ENCODE data around the gene C5orf52. TPM values are rescaled to one million over a fixed set of nuclear protein-coding genes. Genes with fewer than 3 reads are reported as not detected.

Gene C5orf52
- polyA plus RNA-seq, 2 of the 4 experiments (the other 2 are of a cell fraction), result not detected

DNA sequence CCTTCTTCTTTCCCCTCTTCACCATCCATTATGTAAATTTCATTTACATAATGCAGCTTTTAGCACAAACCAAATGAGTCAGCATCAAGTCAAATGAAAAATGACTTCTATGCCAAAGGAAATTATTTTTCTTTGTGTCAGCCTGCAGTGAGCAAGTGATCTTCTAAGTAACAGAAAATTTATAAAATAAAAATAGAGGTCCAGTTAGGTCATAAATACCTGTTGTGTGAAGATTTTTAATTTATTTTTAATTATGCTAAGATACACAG lies 43.2 kb downstream of the C5orf52 start:
- Histone ChIP-seq H3K27ac (no peak overlapping the region), H3K4me1 (peaks cover 5% of the 10 kb centered on the region; the same call in 2 of the 3 replicates), H3K9me3 (no peaks in the 10 kb centered on the region), H3K4me3 (no peak overlapping the region), H3K4me2 (no peak overlapping the region)
- no peak for DNase-seq (ENCODE audit: low read depth in 1 of 2, low spot score in 1 of 2)
- POLR2A ChIA-PET, result no interaction called here
- no peak for FAIRE-seq
- TF ChIP-seq, protein P1, sequence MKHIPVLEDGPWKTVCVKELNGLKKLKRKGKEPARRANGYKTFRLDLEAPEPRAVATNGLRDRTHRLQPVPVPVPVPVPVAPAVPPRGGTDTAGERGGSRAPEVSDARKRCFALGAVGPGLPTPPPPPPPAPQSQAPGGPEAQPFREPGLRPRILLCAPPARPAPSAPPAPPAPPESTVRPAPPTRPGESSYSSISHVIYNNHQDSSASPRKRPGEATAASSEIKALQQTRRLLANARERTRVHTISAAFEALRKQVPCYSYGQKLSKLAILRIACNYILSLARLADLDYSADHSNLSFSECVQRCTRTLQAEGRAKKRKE (CRISPR knock-in tag; IDR thresholded peaks at IDR 0.05; ENCODE audit: low read depth), result no peak
- no peak for TF ChIP-seq KDM5A (IDR thresholded peaks at IDR 0.05)
- TF ChIP-seq CHD2 (IDR thresholded peaks at IDR 0.05; ENCODE audit: low read length, partially characterized antibody), result no peak
- no peak for TF ChIP-seq ZFP36 (IDR thresholded peaks at IDR 0.05; ENCODE audit: borderline replicate concordance, partially characterized antibody)
- no peak for TF ChIP-seq FOSL2 (IDR thresholded peaks at IDR 0.05)
- no peak for TF ChIP-seq FOSL2 (CRISPR knock-in tag; IDR thresholded peaks at IDR 0.05)
- TF ChIP-seq USF2 (IDR thresholded peaks at IDR 0.05), result no peak
- TF ChIP-seq, protein P2, sequence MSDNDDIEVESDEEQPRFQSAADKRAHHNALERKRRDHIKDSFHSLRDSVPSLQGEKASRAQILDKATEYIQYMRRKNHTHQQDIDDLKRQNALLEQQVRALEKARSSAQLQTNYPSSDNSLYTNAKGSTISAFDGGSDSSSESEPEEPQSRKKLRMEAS (IDR thresholded peaks at IDR 0.05), result no peak
- TF ChIP-seq EP300 (IDR thresholded peaks at IDR 0.05), result no peak
- no peak for TF ChIP-seq RARB (CRISPR knock-in tag; IDR thresholded peaks at IDR 0.05)
- TF ChIP-seq KDM1A (IDR thresholded peaks at IDR 0.05; ENCODE audit: low read depth), result no peak
- no peak for TF ChIP-seq BHLHE40 (IDR thresholded peaks at IDR 0.05; ENCODE audit: low read depth, low read length)
- CTCF ChIA-PET, result interaction anchor here (1.4 kb wide), 1 partner anchor 386 kb away, joined by 5 read pairs; no protein-coding TSS in a partner anchor
- ATAC-seq, result no peak

DNA sequence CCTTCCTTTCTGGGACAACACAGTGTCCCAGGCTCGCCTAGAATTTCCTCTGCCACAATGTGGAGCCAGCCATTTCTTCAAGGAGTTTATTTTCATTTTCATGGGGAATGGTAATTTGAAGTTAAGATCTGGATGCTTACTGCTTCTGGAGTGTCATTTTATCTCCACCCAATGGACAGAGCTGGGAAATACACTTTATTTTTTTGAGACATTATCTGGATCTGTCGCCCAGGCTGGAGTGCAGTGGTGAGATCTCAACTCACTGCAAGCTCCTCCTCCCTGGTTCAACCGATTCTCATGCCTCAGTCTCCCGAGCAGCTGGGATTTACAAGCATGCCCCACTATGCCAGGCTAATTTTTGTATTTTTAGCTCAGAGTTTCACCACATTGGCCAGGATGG lies 47.2 kb downstream of the C5orf52 start:
- TF ChIP-seq, protein P3, sequence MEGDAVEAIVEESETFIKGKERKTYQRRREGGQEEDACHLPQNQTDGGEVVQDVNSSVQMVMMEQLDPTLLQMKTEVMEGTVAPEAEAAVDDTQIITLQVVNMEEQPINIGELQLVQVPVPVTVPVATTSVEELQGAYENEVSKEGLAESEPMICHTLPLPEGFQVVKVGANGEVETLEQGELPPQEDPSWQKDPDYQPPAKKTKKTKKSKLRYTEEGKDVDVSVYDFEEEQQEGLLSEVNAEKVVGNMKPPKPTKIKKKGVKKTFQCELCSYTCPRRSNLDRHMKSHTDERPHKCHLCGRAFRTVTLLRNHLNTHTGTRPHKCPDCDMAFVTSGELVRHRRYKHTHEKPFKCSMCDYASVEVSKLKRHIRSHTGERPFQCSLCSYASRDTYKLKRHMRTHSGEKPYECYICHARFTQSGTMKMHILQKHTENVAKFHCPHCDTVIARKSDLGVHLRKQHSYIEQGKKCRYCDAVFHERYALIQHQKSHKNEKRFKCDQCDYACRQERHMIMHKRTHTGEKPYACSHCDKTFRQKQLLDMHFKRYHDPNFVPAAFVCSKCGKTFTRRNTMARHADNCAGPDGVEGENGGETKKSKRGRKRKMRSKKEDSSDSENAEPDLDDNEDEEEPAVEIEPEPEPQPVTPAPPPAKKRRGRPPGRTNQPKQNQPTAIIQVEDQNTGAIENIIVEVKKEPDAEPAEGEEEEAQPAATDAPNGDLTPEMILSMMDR (IDR thresholded peaks at IDR 0.05), result peak; percentile 71
- no peak for TF ChIP-seq NR3C1 (IDR thresholded peaks at IDR 0.05)
- no peak for TF ChIP-seq MAZ (IDR thresholded peaks at IDR 0.05; ENCODE audit: borderline replicate concordance, low read depth, low read length)
- TF ChIP-seq PHF8 (IDR thresholded peaks at IDR 0.05; ENCODE audit: borderline replicate concordance, low read depth), result no peak
- TF ChIP-seq RAD21 (conservative IDR thresholded peaks at IDR 0.05 in 1 of 2, IDR thresholded peaks at IDR 0.05 in 1 of 2), result peak; percentile 84 to 86
- peak; percentile 75 for TF ChIP-seq SMC3 (IDR thresholded peaks at IDR 0.05)
- WGBS (ENCODE audit: missing lambda C conversion rate), result 5% methylated on average over 4 of the region's 4 CpGs
- FAIRE-seq (no peak), DNase-seq (ENCODE audit: low read depth in 1 of 2, low spot score in 1 of 2) (peak; percentile 55 to 56), ATAC-seq (peak; percentile 85 to 95; a peak in 5 of 6 replicates)
- Histone ChIP-seq H3K27ac (peak overlapping the region in 1 of 2 experiments; percentile 19; a peak in 1 of 6 replicates), H3K4me3 (no peak overlapping the region), H3K4me2 (no peak overlapping the region), H3K9me3 (no peaks in the 10 kb centered on the region), H3K4me1 (no peaks in the 10 kb centered on the region)
- ChIA-PET CTCF (interaction anchor here (0.7 to 6.1 kb wide), 57 partner anchors 10 to 406 kb away, joined by 3 to 58 read pairs (median 4); partner anchors contain the start of genes C5orf52, LSM11, SOX30 and THG1L), POLR2A (no interaction called here)

GRCh38 chr5:157719245-157719644 lies 47.9 kb downstream of the C5orf52 start:
- H3K4me2 ChIP-seq, result no peak overlapping the region
- CTCF ChIA-PET, result interaction anchor here (0.6 to 6.1 kb wide), 46 partner anchors 10 to 1791 kb away, joined by 3 to 58 read pairs (median 6); partner anchors contain the start of genes C5orf52, LSM11, SOX30 and THG1L
- H3K4me3 ChIP-seq, result no peak overlapping the region
- no peaks in the 10 kb centered on the region for H3K9me3 ChIP-seq
- DNase-seq (ENCODE audit: low read depth in 1 of 2, low spot score in 1 of 2) (no peak), FAIRE-seq (no peak), ATAC-seq (no peak)
- POLR2A ChIA-PET, result no interaction called here
- no peak overlapping the region for H3K27ac ChIP-seq
- H3K4me1 ChIP-seq, result no peaks in the 10 kb centered on the region
- WGBS (ENCODE audit: missing lambda C conversion rate), result 61% methylated on average over 2 of the region's 2 CpGs
- no peak for TF ChIP-seq SMC3 (IDR thresholded peaks at IDR 0.05)
- TF ChIP-seq, protein P3 (IDR thresholded peaks at IDR 0.05), result no peak
- TF ChIP-seq HDAC2 (IDR thresholded peaks at IDR 0.05), result no peak
- no peak for TF ChIP-seq MAFK (IDR thresholded peaks at IDR 0.05; ENCODE audit: partially characterized antibody)
- no peak for TF ChIP-seq ESRRA (IDR thresholded peaks at IDR 0.05; ENCODE audit: borderline replicate concordance, low read length)
- TF ChIP-seq RFX5 (IDR thresholded peaks at IDR 0.05), result no peak
- TF ChIP-seq, protein P4, sequence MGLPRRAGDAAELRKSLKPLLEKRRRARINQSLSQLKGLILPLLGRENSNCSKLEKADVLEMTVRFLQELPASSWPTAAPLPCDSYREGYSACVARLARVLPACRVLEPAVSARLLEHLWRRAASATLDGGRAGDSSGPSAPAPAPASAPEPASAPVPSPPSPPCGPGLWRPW (IDR thresholded peaks at IDR 0.05), result no peak
- TF ChIP-seq ELK1 (IDR thresholded peaks at IDR 0.05; ENCODE audit: low read depth, low read length), result no peak
- TF ChIP-seq MYC (IDR thresholded peaks at IDR 0.05; ENCODE audit: borderline replicate concordance, low read length), result no peak
- no peak for TF ChIP-seq CHD4 (IDR thresholded peaks at IDR 0.05; ENCODE audit: borderline replicate concordance)
- no peak for TF ChIP-seq TP53 (CRISPR knock-in tag; IDR thresholded peaks at IDR 0.05)

All from A549 (cell line).